WTC11 (cell line): ENCODE results near the gene PET117. TPM values are rescaled to one million over a fixed set of nuclear protein-coding genes. Genes with fewer than 3 reads are reported as not detected.

ENCODE experiments used
- ATAC-seq: fragments of 200-7000 bp; cut with Tn5 transposase; 2 replicates; pipeline ENCODE4 v1.10.0; 2021; ENCODE audit warnings: mild to moderate bottlenecking, moderate library complexity
- CTCF ChIA-PET: fragments of 300-600 bp; sonication (Branson Sonifier 250); formaldehyde crosslinking; loops from one replicate; lab custom pipeline; 2021; ENCODE audit warnings: antibody characterized with exemption; lab: Charles Lee
- POLR2A ChIA-PET: fragments of 350-600 bp; sonication (Branson Sonifier 250); formaldehyde crosslinking; loops from one replicate; lab custom pipeline; 2021; ENCODE audit warnings: antibody characterized with exemption; lab: Charles Lee
- DNase-seq: peaks from one replicate; pipeline ENCODE4 v3.0.0; 2021; ENCODE audit warnings: low spot score
- H3K27ac Mint-ChIP-seq: 2 replicates; pipeline ENCODE4 v1.8.0; 2021; ENCODE audit warnings: mixed read lengths
- H3K27me3 Mint-ChIP-seq: 2 replicates; pipeline ENCODE4 v1.8.0; 2021; ENCODE audit warnings: low read depth, mild to moderate bottlenecking, moderate library complexity, mixed read lengths
- H3K36me3 Mint-ChIP-seq: 2 replicates; pipeline ENCODE4 v1.8.0; 2021; ENCODE audit warnings: mixed read lengths
- H3K4me1 Mint-ChIP-seq: 2 replicates; pipeline ENCODE4 v1.8.0; 2022; ENCODE audit warnings: mixed read lengths
- H3K4me3 Mint-ChIP-seq: 2 replicates; pipeline ENCODE4 v1.8.0; 2021; ENCODE audit warnings: mild to moderate bottlenecking, moderate library complexity, mixed read lengths
- H3K9me3 Mint-ChIP-seq: 2 replicates; pipeline ENCODE4 v1.8.0; 2021; ENCODE audit warnings: mixed read lengths
- ATF1 ChIP-seq: sonication (generic); formaldehyde crosslinking; IDR thresholded peaks from 2 replicates; pipeline ENCODE4 v1.8.1; 2023; ENCODE audit warnings: mild to moderate bottlenecking, moderate library complexity, missing genetic modification reagents
- CREB1 ChIP-seq: sonication (generic); formaldehyde crosslinking; IDR thresholded peaks from 2 replicates; pipeline ENCODE4 v1.8.0; 2023; ENCODE audit warnings: mild to moderate bottlenecking, missing genetic modification reagents
- FOXJ3 ChIP-seq: sonication (generic); formaldehyde crosslinking; IDR thresholded peaks from 2 replicates; pipeline ENCODE4 v1.9.0; 2021; ENCODE audit warnings: missing genetic modification reagents, mild to moderate bottlenecking, borderline replicate concordance
- FOXK1 ChIP-seq: sonication (generic); formaldehyde crosslinking; IDR thresholded peaks from 2 replicates; pipeline ENCODE4 v1.8.0; 2022; ENCODE audit warnings: mild to moderate bottlenecking, moderate library complexity, missing genetic modification reagents
- FOXP1 ChIP-seq: sonication (generic); formaldehyde crosslinking; IDR thresholded peaks from 2 replicates; pipeline ENCODE4 v1.8.0; 2022; ENCODE audit warnings: missing genetic modification reagents, mild to moderate bottlenecking, moderate library complexity, borderline replicate concordance
- GABPB1 ChIP-seq: sonication (generic); formaldehyde crosslinking; IDR thresholded peaks from 2 replicates; pipeline ENCODE4 v1.8.1; 2023; ENCODE audit warnings: mild to moderate bottlenecking, missing genetic modification reagents
- HMGA2 ChIP-seq: fragments of 250-450 bp; sonication (Bioruptor Pico); IDR thresholded peaks from 2 replicates; pipeline ENCODE4 v1.4.0; 2021; ENCODE audit warnings: mild to moderate bottlenecking, moderate library complexity
- JUN ChIP-seq: sonication (generic); formaldehyde crosslinking; IDR thresholded peaks from 2 replicates; pipeline ENCODE4 v1.8.0; 2023; ENCODE audit warnings: mild to moderate bottlenecking, missing genetic modification reagents
- MXD4 ChIP-seq: fragments of 250-450 bp; sonication (Bioruptor Pico); IDR thresholded peaks from 2 replicates; pipeline ENCODE4 v1.8.0; 2021; ENCODE audit warnings: mild to moderate bottlenecking, moderate library complexity, borderline replicate concordance
- MYBL2 ChIP-seq: sonication (generic); formaldehyde crosslinking; IDR thresholded peaks from 2 replicates; pipeline ENCODE4 v1.8.1; 2023; ENCODE audit warnings: mild to moderate bottlenecking, moderate library complexity, missing genetic modification reagents
- NFE2L1 ChIP-seq: sonication (generic); formaldehyde crosslinking; IDR thresholded peaks from 2 replicates; pipeline ENCODE4 v1.8.1; 2023; ENCODE audit warnings: missing genetic modification reagents
- PRRX2 ChIP-seq: fragments of 250-450 bp; sonication (Bioruptor Pico); IDR thresholded peaks from 2 replicates; pipeline ENCODE4 v1.8.0; 2021; ENCODE audit warnings: mild to moderate bottlenecking
- SMAD3 ChIP-seq: sonication (generic); formaldehyde crosslinking; IDR thresholded peaks from 2 replicates; pipeline ENCODE4 v1.8.0; 2022; ENCODE audit warnings: missing genetic modification reagents, mild to moderate bottlenecking, borderline replicate concordance
- ZBTB21 ChIP-seq: sonication (generic); formaldehyde crosslinking; IDR thresholded peaks from 2 replicates; pipeline ENCODE4 v1.8.1; 2023; ENCODE audit warnings: mild to moderate bottlenecking, missing genetic modification reagents, borderline replicate concordance
- ZNF121 ChIP-seq: sonication (generic); formaldehyde crosslinking; IDR thresholded peaks from 2 replicates; pipeline ENCODE4 v1.8.0; 2023; ENCODE audit warnings: missing genetic modification reagents
- ZNF219 ChIP-seq: sonication (generic); formaldehyde crosslinking; IDR thresholded peaks from 2 replicates; pipeline ENCODE4 v1.8.0; 2023; ENCODE audit warnings: missing genetic modification reagents, mild to moderate bottlenecking, borderline replicate concordance
- total RNA-seq: library from RNA; stranded (reverse); gene quantifications from 3 replicates; pipeline ENCODE4 v1.2.3, GENCODE V29; 2021
- TF ChIP-seq, protein P1 (sequence below): sonication (generic); formaldehyde crosslinking; IDR thresholded peaks from 2 replicates; pipeline ENCODE4 v1.8.1; 2022; ENCODE audit warnings: missing genetic modification reagents, borderline replicate concordance
- TF ChIP-seq, protein P2 (sequence below): sonication (generic); formaldehyde crosslinking; IDR thresholded peaks from 2 replicates; pipeline ENCODE4 v1.8.1; 2022; ENCODE audit warnings: low read depth, missing genetic modification reagents, borderline replicate concordance
- TF ChIP-seq, protein P3 (sequence below): sonication (generic); formaldehyde crosslinking; IDR thresholded peaks from 2 replicates; pipeline ENCODE4 v1.8.1; 2023; ENCODE audit warnings: mild to moderate bottlenecking, moderate library complexity, missing genetic modification reagents
- TF ChIP-seq, protein P4 (sequence below): sonication (generic); formaldehyde crosslinking; IDR thresholded peaks from 2 replicates; pipeline ENCODE4 v1.8.0; 2022; ENCODE audit warnings: mild to moderate bottlenecking, missing genetic modification reagents
- TF ChIP-seq, protein P5 (sequence below): sonication (generic); formaldehyde crosslinking; IDR thresholded peaks from 2 replicates; pipeline ENCODE4 v1.8.0; 2023; ENCODE audit warnings: missing genetic modification reagents, mild to moderate bottlenecking, borderline replicate concordance
- TF ChIP-seq, protein P6 (sequence below): sonication (generic); formaldehyde crosslinking; IDR thresholded peaks from 2 replicates; pipeline ENCODE4 v1.8.1; 2023; ENCODE audit warnings: mild to moderate bottlenecking, missing genetic modification reagents, moderate library complexity
- TF ChIP-seq, protein P7 (sequence below): sonication (generic); formaldehyde crosslinking; IDR thresholded peaks from 2 replicates; pipeline ENCODE4 v1.8.1; 2022; ENCODE audit warnings: mild to moderate bottlenecking, moderate library complexity, missing genetic modification reagents

PET117 gene
- total RNA-seq, 1 experiment from 2014 or later = 21.6 TPM

DNA sequence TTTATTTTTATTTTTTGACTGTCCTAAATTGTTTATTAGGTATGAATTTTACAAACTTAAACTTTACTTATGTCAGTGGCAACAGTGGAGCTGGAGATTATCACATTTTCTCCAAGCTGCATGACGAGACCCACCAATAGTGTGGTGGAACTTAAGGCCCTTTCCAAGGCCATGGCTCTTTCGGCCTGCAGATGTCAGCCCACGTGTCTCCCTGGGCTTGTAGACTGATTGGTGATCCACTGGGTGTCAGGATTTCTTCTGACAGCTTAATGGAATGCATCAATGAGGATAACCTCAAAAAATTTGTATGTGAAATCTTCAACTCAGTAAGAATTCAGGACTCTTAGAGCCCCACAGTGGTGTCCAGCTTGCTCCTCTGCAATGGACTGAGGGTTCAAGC lies 47.6 kb upstream of the PET117 start:
- H3K4me3 Mint-ChIP-seq = no peak overlapping the region
- H3K27ac Mint-ChIP-seq = no peak overlapping the region
- peaks cover 10% of the 10 kb centered on the region for H3K4me1 Mint-ChIP-seq
- no peaks in the 10 kb centered on the region for H3K9me3 Mint-ChIP-seq
- ChIA-PET CTCF (interaction anchor here (1.1 to 1.7 kb wide), 2 partner anchors 32 to 86 kb away, joined by 3 to 5 read pairs; partner anchors contain the start of gene OVOL2), POLR2A (no interaction called here)
- ATAC-seq = no peak
- DNase-seq = no peak
- peaks cover 4% of the 10 kb centered on the region for H3K27me3 Mint-ChIP-seq
- TF ChIP-seq ZNF219 (CRISPR knock-in tag) = no peak
- TF ChIP-seq CREB1 (CRISPR knock-in tag) = no peak
- TF ChIP-seq, protein P1, sequence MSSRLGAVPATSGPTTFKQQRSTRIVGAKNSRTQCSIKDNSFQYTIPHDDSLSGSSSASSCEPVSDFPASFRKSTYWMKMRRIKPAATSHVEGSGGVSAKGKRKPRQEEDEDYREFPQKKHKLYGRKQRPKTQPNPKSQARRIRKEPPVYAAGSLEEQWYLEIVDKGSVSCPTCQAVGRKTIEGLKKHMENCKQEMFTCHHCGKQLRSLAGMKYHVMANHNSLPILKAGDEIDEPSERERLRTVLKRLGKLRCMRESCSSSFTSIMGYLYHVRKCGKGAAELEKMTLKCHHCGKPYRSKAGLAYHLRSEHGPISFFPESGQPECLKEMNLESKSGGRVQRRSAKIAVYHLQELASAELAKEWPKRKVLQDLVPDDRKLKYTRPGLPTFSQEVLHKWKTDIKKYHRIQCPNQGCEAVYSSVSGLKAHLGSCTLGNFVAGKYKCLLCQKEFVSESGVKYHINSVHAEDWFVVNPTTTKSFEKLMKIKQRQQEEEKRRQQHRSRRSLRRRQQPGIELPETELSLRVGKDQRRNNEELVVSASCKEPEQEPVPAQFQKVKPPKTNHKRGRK (CRISPR knock-in tag) = no peak
- TF ChIP-seq, protein P2, sequence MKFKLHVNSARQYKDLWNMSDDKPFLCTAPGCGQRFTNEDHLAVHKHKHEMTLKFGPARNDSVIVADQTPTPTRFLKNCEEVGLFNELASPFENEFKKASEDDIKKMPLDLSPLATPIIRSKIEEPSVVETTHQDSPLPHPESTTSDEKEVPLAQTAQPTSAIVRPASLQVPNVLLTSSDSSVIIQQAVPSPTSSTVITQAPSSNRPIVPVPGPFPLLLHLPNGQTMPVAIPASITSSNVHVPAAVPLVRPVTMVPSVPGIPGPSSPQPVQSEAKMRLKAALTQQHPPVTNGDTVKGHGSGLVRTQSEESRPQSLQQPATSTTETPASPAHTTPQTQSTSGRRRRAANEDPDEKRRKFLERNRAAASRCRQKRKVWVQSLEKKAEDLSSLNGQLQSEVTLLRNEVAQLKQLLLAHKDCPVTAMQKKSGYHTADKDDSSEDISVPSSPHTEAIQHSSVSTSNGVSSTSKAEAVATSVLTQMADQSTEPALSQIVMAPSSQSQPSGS (CRISPR knock-in tag) = no peak
- TF ChIP-seq ZNF121 (CRISPR knock-in tag) = no peak
- TF ChIP-seq ATF1 = no peak
- TF ChIP-seq, protein P3, sequence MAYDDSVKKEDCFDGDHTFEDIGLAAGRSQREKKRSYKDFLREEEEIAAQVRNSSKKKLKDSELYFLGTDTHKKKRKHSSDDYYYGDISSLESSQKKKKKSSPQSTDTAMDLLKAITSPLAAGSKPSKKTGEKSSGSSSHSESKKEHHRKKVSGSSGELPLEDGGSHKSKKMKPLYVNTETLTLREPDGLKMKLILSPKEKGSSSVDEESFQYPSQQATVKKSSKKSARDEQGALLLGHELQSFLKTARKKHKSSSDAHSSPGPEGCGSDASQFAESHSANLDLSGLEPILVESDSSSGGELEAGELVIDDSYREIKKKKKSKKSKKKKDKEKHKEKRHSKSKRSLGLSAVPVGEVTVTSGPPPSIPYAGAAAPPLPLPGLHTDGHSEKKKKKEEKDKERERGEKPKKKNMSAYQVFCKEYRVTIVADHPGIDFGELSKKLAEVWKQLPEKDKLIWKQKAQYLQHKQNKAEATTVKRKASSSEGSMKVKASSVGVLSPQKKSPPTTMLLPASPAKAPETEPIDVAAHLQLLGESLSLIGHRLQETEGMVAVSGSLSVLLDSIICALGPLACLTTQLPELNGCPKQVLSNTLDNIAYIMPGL (CRISPR knock-in tag) = no peak
- TF ChIP-seq, protein P4, sequence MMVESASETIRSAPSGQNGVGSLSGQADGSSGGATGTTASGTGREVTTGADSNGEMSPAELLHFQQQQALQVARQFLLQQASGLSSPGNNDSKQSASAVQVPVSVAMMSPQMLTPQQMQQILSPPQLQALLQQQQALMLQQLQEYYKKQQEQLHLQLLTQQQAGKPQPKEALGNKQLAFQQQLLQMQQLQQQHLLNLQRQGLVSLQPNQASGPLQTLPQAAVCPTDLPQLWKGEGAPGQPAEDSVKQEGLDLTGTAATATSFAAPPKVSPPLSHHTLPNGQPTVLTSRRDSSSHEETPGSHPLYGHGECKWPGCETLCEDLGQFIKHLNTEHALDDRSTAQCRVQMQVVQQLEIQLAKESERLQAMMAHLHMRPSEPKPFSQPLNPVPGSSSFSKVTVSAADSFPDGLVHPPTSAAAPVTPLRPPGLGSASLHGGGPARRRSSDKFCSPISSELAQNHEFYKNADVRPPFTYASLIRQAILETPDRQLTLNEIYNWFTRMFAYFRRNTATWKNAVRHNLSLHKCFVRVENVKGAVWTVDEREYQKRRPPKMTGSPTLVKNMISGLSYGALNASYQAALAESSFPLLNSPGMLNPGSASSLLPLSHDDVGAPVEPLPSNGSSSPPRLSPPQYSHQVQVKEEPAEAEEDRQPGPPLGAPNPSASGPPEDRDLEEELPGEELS (CRISPR knock-in tag) = no peak
- TF ChIP-seq, protein P5, sequence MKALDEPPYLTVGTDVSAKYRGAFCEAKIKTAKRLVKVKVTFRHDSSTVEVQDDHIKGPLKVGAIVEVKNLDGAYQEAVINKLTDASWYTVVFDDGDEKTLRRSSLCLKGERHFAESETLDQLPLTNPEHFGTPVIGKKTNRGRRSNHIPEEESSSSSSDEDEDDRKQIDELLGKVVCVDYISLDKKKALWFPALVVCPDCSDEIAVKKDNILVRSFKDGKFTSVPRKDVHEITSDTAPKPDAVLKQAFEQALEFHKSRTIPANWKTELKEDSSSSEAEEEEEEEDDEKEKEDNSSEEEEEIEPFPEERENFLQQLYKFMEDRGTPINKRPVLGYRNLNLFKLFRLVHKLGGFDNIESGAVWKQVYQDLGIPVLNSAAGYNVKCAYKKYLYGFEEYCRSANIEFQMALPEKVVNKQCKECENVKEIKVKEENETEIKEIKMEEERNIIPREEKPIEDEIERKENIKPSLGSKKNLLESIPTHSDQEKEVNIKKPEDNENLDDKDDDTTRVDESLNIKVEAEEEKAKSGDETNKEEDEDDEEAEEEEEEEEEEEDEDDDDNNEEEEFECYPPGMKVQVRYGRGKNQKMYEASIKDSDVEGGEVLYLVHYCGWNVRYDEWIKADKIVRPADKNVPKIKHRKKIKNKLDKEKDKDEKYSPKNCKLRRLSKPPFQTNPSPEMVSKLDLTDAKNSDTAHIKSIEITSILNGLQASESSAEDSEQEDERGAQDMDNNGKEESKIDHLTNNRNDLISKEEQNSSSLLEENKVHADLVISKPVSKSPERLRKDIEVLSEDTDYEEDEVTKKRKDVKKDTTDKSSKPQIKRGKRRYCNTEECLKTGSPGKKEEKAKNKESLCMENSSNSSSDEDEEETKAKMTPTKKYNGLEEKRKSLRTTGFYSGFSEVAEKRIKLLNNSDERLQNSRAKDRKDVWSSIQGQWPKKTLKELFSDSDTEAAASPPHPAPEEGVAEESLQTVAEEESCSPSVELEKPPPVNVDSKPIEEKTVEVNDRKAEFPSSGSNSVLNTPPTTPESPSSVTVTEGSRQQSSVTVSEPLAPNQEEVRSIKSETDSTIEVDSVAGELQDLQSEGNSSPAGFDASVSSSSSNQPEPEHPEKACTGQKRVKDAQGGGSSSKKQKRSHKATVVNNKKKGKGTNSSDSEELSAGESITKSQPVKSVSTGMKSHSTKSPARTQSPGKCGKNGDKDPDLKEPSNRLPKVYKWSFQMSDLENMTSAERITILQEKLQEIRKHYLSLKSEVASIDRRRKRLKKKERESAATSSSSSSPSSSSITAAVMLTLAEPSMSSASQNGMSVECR (CRISPR knock-in tag) = no peak
- no peak for TF ChIP-seq MXD4
- no peak for TF ChIP-seq FOXJ3 (CRISPR knock-in tag)
- TF ChIP-seq, all 79 proteins: peak for 0
- no peaks in the 10 kb centered on the region for H3K36me3 Mint-ChIP-seq

DNA sequence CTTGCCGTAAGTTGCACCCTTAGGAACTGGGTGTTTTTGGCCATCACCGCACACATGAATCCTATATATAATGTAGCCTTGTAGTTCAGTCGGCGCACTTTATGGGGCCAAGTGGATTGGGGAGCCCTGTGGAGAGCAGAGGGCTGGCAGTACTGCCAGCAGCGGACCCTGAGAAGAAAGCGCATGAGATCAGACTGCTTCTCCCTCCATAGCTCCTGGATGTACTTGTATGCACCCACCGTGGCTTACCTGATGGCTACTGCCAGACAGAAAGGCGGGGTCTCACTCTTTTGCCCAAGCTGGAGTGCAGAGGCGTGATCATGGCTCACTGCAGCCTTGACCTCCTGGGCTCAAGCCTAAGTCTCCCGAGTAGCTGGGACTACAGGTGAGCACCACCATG lies 47.2 kb upstream of the PET117 start:
- POLR2A ChIA-PET = no interaction called here
- DNase-seq (no peak), ATAC-seq (no peak)
- Mint-ChIP-seq H3K4me3 (no peak overlapping the region), H3K27me3 (peaks cover 4% of the 10 kb centered on the region), H3K4me1 (peaks cover 10% of the 10 kb centered on the region), H3K9me3 (no peaks in the 10 kb centered on the region), H3K36me3 (no peaks in the 10 kb centered on the region), H3K27ac (no peak overlapping the region)
- CTCF ChIA-PET = interaction anchor here (1.1 to 1.7 kb wide), 2 partner anchors 33 to 85 kb away, joined by 3 to 5 read pairs; partner anchors contain the start of gene OVOL2
- TF ChIP-seq PRRX2 (CRISPR knock-in tag) (no peak), SMAD3 (CRISPR knock-in tag) (no peak), MYBL2 (no peak), JUN (CRISPR knock-in tag) (no peak), ZBTB21 (CRISPR knock-in tag) (no peak), NFE2L1 (no peak), HMGA2 (CRISPR knock-in tag) (no peak), FOXP1 (CRISPR knock-in tag) (no peak), GABPB1 (no peak), FOXK1 (no peak)
- TF ChIP-seq, protein P6, sequence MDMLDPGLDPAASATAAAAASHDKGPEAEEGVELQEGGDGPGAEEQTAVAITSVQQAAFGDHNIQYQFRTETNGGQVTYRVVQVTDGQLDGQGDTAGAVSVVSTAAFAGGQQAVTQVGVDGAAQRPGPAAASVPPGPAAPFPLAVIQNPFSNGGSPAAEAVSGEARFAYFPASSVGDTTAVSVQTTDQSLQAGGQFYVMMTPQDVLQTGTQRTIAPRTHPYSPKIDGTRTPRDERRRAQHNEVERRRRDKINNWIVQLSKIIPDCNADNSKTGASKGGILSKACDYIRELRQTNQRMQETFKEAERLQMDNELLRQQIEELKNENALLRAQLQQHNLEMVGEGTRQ (CRISPR knock-in tag) = no peak
- TF ChIP-seq, protein P7, sequence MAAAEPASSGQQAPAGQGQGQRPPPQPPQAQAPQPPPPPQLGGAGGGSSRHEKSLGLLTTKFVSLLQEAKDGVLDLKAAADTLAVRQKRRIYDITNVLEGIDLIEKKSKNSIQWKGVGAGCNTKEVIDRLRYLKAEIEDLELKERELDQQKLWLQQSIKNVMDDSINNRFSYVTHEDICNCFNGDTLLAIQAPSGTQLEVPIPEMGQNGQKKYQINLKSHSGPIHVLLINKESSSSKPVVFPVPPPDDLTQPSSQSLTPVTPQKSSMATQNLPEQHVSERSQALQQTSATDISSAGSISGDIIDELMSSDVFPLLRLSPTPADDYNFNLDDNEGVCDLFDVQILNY (CRISPR knock-in tag) = no peak
